Thyroid gland (tissue), 4 donors: ENCODE measurements around the gene TGIF1.

Experiments
- CTCF ChIP-seq, 6 experiments: fragments of 200-600 bp in 3 of 6; fragments of 450-650 bp in 3 of 6; sonication (generic) in 3 of 6; IDR thresholded peaks; one replicate each; pipeline ENCODE4 v1.5.1; 2016 to 2019; ENCODE audit warnings: antibody characterized with exemption in 6 of 6, mild to moderate bottlenecking in 2 of 6, inconsistent platforms in 1 of 6, moderate library complexity in 1 of 6
- POLR2A ChIP-seq, 2 donors: fragments of 450-650 bp; IDR thresholded peaks; one replicate each; pipeline ENCODE4 v1.6.1; 2017; ENCODE audit warnings: antibody characterized with exemption in 2 of 2, mild to moderate bottlenecking in 2 of 2, moderate library complexity in 1 of 2

GRCh38 chr18:3468833-3469232 is 18.9 kb downstream of the TGIF1 start:
- TF ChIP-seq CTCF (IDR thresholded peaks at IDR 0.05) (no peak), POLR2A (IDR thresholded peaks at IDR 0.05) (no peak)
